GM18867 (cell line): Measurements from ENCODE around the gene ADD3.
A peak's percentile ranks its signal among the peaks of the same experiment; 100 is the strongest.

Experiments
- ATAC-seq: cut with Tn5 transposase; IDR thresholded peaks from one replicate; pipeline ENCODE4 v1.9.1; 2021; ENCODE audit warnings: mild to moderate bottlenecking, moderate library complexity; ENCODE audit not compliant: unreplicated experiment

The ADD3 gene

DNA sequence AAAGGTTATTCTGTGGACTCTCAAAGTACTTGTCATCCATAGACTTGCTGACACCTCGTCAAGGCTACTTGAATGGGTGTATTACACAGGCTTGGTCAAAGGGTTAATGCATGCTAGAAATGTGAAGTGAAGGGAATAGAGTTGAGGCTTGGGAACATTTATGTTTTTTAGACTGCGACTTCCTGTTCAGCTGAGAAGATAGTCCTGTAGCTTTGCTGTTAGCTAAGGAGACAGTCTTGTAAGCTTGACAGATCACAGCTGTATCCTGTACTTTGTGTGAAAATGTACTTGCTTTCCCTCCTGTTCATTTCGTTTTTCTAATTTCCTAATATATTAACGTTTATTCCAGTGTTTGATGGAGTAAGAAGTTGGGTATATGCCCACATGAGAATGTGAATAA is 52.1 kb downstream of the ADD3 start:
- ATAC-seq: no peak

GRCh38 chr10:110061687-110062086 is 53.9 kb downstream of the ADD3 start:
- ATAC-seq: no peak

DNA sequence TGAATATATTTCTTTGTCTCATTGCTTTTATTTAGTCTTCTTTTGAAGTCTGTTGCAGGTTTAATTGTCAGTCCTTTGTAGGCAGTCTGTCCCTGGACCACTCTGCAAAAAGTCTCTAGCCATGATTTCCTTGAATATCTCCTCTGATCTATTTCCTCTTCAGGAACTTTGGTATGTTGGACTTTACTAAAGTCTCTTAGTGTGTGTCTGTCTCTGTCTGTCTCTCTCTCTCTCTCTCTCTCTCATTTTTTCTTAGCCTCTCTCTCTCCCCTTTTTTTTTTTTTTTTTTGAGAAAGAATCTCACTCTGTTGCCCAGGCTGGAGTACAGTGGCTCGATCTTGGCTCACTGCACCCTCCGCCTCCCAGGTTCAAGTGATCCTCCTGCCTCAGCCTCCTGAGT is 57.5 kb downstream of the ADD3 start:
- no peak for ATAC-seq

- ATAC-seq: peak; percentile 57
These were observed 60.4 kb downstream of the ADD3 start for GRCh38 chr10:110067960-110068770.

DNA sequence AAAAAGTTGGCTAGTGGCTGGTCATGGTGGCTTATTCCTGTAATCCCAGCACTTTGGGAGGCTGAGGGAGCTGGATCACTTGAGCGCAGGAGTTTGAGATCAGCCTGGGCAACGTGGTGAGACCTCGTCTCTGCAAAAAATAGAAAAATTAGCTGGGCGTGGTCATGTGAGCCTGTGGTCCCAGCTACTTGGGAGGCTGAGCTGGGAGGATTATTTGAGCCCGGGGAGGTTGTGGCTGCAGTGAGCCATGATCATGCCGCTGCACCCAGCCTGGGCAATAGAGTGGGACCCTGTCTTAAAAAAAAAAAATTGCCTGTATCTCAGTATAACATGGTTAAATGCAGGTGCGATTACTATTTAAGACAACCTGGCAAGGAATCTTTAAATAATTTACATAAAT is 61.0 kb downstream of the ADD3 start:
- ATAC-seq: no peak

GRCh38 chr10:110069502-110069982 is 61.8 kb downstream of the ADD3 start:
- peak; percentile 77 for ATAC-seq

- ATAC-seq: no peak
These were observed 66.1 kb downstream of the ADD3 start for GRCh38 chr10:110073896-110074295.

- no peak for ATAC-seq
These were observed 66.5 kb downstream of the ADD3 start for GRCh38 chr10:110074298-110074697.

DNA sequence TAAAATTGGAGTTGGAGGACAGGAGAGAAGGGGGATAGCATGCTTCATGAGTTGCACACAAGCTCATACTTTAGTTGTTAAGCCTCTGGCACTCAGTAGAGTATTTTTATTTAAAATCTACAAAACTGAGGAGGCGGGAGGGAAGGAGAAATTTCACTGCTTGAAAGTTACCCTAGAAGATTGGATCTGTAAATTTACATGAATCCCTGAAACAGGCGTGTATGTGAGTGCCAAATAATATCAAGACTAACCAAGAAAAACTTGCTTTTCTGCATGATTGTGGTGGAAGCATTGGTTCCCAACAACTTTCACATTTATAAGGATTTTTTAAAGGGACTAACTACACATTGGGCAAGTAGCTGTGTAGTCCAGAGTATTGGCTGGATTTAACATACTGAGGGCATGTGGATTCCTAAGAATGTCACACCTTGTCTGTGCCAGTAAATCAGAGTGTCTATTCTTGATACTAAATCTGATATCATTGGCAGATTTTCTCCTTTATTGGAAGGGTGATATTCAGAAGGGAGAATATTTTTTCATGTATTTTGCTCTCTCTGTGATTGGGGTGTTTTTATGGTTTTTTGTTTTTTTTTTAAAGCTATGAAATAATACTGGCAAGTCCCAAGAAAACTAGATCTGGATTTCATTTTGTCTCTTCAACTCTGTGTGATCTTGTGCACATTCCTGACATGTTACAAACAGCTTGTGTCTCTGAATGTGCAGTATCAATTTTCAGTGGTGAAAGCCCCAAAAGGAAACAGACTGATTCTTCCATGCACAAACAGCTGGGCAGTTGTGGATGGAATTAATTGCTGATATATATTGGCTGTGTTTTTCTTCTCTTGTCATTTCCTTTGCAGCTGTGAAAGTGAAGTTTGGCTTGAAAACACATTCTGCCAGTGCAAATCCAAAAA is 67.2 kb downstream of the ADD3 start:
- ATAC-seq: no peak

- no peak for ATAC-seq
These were observed 67.9 kb downstream of the ADD3 start for GRCh38 chr10:110075686-110076085.

DNA sequence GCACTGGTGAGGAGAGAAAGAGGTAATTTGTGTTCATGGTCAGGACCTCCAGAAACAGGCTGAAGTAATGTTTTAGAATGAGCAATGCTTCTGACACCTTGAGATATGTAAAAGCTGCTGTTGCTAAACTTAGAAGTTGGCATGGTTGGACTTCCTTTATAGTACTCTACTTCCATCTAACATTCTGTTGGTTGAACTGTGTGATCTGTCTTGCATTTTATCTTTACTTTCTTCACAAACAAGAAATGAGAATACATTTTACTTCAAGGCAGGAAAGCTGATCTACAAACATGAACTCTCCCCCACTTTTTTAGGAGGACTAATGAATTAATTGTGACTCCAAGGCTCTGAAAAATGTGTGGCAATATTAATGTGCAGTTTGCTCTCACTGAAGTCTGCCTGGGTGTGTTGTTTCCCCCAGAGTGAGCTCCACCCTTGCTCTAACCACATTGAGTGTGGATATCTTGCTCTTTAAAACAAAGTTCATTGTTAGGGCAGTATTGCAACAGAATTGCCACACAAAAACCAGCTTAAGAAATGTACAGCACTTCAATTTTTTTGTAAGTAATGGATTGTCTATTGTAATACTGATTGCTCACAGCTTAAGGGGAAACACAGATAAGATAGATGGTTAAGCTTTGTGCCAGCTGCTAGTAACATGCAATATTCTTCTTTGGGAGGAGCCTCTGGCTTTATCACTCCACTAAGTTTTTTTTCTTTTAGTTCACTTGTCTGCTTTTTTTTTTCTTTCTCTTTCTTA is 69.0 kb downstream of the ADD3 start:
- ATAC-seq: peak; percentile 80

- peak; percentile 39 for ATAC-seq
These were observed 69.8 kb downstream of the ADD3 start for GRCh38 chr10:110077436-110078130.

DNA sequence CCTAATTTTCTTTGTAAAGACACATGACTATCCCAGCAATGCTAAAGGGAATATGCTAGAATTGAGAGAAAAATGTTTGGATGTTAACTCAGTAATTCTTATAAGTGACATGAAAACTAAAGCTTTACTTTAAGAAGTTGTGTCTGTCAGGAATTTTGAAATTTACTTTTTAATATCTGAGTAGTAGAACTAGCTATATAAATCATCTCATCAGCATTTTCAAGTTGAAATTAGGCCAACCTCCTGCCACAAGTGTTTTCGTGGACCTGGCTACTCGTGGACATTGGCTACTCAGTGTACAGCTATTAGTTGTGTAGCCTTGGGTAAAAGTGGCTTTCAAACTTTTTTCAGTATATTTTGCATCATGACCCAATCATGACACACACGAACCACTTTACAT is 70.5 kb downstream of the ADD3 start:
- ATAC-seq: no peak

DNA sequence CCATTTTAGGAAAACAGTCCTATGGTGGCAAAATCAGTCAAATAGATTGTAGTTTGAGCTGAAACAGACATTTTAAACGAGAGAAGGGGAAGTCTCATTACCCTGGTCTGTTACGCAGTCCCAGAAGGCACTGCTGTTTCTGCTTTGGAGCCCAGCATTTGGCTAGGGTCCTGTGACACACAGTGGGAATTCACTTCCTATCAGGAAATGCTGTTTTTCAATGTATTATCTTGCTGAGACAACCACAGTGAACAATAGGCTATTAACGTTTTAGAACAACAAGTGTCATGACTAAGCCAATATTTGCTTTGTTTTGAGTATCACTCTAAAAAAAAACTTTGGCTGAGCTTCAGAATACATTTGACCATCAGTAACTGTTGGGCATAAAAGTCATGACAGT is 74.1 kb downstream of the ADD3 start:
- ATAC-seq: no peak

GRCh38 chr10:110083884-110084283 is 76.1 kb downstream of the ADD3 start:
- ATAC-seq: no peak

DNA sequence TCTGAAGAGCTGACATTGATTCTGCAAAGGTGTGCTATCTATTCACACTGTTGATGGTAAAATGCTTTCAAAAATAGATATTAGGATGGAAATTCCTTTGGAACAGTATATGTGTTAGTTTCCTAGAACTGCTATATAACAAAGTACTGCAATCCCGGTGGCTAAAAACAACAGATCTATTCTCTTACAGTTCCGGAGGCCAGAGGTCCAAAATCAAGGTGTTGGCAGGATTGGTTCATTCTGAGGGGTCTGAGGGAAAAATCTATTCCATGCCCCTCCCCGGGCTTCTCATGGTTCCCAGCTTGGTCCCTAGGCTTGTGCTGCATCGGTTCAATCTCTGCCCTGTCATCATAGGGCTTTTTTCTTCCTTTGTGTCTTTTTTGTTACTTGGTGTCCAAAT is 79.9 kb downstream of the ADD3 start:
- no peak for ATAC-seq

DNA sequence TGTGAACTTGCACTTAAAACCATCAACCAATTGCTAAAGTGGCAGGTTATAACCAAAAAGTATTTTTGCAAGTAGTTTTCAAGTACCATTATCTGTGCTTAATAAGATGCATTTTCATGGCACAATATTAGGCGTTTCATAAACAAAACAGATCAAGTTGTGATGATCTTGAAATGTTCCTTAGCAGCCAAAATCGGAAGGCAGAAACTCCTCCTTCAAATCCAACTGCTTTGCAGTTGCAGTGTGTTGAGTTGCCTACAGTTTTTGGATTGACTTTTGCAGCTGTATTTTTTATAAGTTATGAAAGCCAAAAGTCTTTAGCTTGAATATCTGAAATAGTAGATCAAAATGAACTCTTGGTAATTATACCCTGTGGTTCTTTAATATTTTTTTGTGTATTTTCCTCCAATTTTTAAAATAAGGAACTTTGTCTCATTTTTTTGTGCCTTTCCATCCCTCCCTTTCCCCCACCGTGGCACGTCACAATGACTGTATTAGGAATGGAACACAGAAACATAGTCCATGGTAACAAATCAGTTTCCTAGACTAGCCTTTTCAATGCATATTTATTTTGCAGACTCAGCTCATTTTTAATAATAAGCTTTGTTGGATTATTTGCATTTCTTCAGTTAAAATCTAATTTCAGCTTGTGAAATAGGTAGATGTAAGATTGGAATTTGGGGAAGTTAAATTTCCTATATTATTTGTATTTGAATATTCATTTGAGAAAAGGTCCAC is 80.8 kb downstream of the ADD3 start:
- ATAC-seq: no peak

DNA sequence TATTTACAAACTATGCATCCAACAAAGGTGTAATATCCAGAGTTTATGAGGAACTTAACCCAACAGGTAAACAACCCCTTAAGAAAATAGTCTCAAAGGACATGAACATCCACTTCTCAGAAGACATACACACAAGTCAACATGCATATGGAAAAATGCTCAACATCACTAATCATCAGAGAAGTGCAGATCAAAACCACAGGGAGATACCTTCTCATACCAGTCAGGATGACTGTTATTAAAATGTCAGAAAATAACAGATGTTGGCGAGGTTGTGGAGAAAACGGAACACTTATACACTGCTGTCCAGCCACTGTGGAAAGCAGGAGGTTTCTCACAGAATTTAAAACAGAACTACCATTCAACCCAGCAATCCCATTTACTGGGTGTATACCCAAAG is 84.0 kb downstream of the ADD3 start:
- ATAC-seq: no peak

DNA sequence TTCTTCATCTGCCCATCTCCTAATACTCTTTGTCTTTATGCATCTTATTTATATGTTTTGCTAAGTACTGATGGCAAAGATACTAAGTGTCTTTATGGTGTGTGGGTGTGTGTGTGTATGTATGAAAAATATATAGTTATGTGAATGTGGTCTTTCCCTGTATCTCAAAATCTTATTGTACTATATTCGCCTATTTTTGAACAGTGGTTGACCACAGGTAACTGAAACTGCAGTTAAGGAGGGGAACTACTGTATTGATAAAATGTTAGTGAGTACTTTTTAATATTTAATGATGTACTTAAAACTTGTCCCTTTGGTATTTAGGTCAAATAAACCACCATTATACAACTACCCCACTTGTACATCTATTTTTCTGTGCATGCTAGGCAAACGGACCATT is 85.9 kb downstream of the ADD3 start:
- peak; percentile 45 for ATAC-seq

DNA sequence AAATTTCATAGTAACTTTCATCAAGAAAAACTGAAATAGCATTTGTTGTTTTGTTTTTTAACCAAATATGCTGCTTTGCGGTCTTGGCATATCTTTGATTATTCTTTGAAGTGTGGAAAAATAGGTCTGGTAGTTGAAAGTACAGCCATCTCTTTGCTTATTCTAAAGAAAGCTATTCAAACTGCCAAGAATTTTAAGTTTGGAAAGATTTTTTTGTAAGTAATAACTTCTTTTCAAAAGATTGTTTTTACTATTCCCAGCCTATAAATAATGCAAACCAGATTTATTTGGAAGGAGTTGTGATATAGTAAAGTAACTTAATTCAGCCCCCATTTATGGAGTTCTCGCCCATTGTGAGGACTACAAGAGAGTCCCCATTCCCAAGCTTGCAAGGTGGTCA is 87.0 kb downstream of the ADD3 start:
- ATAC-seq: no peak
